Activated CD4-positive, alpha-beta memory T cell treated with anti-CD3 and anti-CD28 coated beads for 36 hours (primary cell): Measurements from ENCODE around the gene CRK. TPM values are rescaled to one million over a fixed set of nuclear protein-coding genes. Genes with fewer than 3 reads are reported as not detected.
A peak's percentile ranks its signal among the peaks of the same experiment; 100 is the strongest.
"Not testable (repeated sequence)": the region's sequence is repeated elsewhere in the genome, so short reads cannot be mapped to it uniquely, and the experiment has no call there.

Experiments used
- CTCF ChIA-PET: fragments of 350-600 bp; sonication (Branson Sonifier 250); formaldehyde crosslinking; loops from one replicate; lab custom pipeline; 2021; ENCODE audit warnings: antibody characterized with exemption, inconsistent platforms; lab: Charles Lee
- POLR2A ChIA-PET: fragments of 350-600 bp; sonication (Branson Sonifier 250); formaldehyde crosslinking; loops from one replicate; lab custom pipeline; 2021; ENCODE audit warnings: antibody characterized with exemption; lab: Charles Lee
- DNase-seq: peaks from one replicate; pipeline ENCODE4 v3.0.0-alpha.2; 2020
- H3K27ac Mint-ChIP-seq: one replicate; pipeline ENCODE4 v1.8.0; 2021; ENCODE audit warnings: mixed read lengths
- H3K27me3 Mint-ChIP-seq: one replicate; pipeline ENCODE4 v1.8.0; 2021; ENCODE audit warnings: mixed read lengths
- H3K36me3 Mint-ChIP-seq: one replicate; pipeline ENCODE4 v1.8.0; 2021; ENCODE audit warnings: mixed read lengths
- H3K4me1 Mint-ChIP-seq: one replicate; pipeline ENCODE4 v1.8.0; 2021; ENCODE audit warnings: low read depth, mixed read lengths
- H3K4me3 Mint-ChIP-seq: one replicate; pipeline ENCODE4 v1.8.0; 2021; ENCODE audit warnings: mild to moderate bottlenecking, mixed read lengths
- H3K9me3 Mint-ChIP-seq: one replicate; pipeline ENCODE4 v1.8.0; 2021; ENCODE audit warnings: mixed read lengths
- intact Hi-C: fragments of 100-400 bp; cut with micrococcal nuclease; formaldehyde crosslinking; loops from one replicate; pipeline ENCODE4 v1.15.1; 2023
- total RNA-seq, 2 experiments: library from RNA; stranded (reverse); gene quantifications; one replicate each; pipeline ENCODE4 v1.2.3, GENCODE V29; 2021

The CRK gene
- total RNA-seq, 2 experiments from 2014 or later, result 14.1 to 17.8 TPM

DNA sequence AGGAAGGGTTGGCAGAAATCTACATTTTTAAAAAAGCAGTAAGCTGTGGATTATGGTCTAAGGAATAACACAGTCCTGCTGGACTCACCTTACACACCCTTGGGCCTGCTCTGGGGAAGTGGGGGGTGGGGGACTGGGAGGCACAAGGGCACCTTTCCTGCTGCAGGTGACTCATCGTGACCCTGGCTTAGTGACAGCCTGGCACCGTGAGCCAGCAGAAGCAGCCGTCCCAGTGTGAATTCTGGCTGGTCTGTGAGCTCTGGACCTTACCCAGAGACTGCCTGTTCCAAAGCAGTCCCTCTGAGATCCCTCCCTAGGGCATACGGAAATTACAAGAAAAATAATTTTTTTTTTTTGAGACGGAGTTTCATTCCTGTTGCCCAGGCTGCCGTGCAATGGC lies 4.2 kb upstream of the CRK start:
- intact Hi-C loops, result no loop called here
- no peak overlapping the region for H3K4me3 Mint-ChIP-seq
- DNase-seq, result peak; percentile 29
- CTCF ChIA-PET, result interaction anchor here (0.6 to 1.1 kb wide), 4 partner anchors 50 to 463 kb away, joined by 3 to 7 read pairs (median 4); partner anchors contain the start of gene WDR81
- POLR2A ChIA-PET, result no interaction called here
- no peak overlapping the region for H3K27ac Mint-ChIP-seq
- H3K4me1 Mint-ChIP-seq, result peaks cover 41% of the 10 kb centered on the region
- peaks cover 4% of the 10 kb centered on the region for H3K36me3 Mint-ChIP-seq
- peaks cover 2% of the 10 kb centered on the region for H3K9me3 Mint-ChIP-seq
- H3K27me3 Mint-ChIP-seq, result peaks cover 10% of the 10 kb centered on the region

DNA sequence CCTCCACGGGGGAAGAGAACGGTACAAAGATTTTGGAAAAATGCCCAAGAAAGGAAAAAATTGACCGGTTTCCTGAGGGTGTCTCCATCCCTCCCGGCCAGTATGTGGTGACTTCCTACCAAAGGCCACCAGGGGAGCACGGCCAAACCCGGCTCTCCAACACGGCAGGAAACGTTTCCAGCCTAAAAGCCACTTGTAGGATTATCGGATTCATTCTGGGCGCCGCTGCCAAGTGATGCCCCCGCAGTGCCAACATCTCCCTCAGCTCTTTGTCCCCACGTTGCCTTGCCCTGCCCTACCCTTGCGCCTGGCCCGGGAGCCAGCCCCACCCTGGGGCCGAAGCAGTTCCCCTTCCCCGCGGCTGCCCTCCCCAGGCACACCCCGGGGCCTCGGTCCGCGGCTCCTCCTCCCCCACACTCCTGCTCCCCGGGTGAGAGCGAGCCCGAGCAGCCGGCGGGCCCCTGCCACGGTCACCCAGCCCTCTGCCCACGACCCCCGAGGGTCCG lies 688 bp downstream of the CRK start:
- DNase-seq, result peak; percentile 62
- intact Hi-C loops, result loop anchor here (5.0 kb wide), 1 partner anchor 93 kb away; no protein-coding TSS in a partner anchor
- no peaks in the 10 kb centered on the region for H3K9me3 Mint-ChIP-seq
- ChIA-PET POLR2A (interaction anchor here (0.7 to 2.1 kb wide), 4 partner anchors 32 to 93 kb away, joined by 4 to 7 read pairs (median 6); partner anchors contain the start of genes INPP5K and YWHAE), CTCF (interaction anchor here (0.9 to 2.3 kb wide), 4 partner anchors 61 to 123 kb away, joined by 3 to 18 read pairs (median 5); partner anchors contain the start of gene INPP5K)
- peaks cover 54% of the 10 kb centered on the region for H3K4me1 Mint-ChIP-seq
- H3K27ac Mint-ChIP-seq, result peak overlapping the region; percentile 88
- peaks cover 4% of the 10 kb centered on the region for H3K27me3 Mint-ChIP-seq
- peak overlapping the region; percentile 85 for H3K4me3 Mint-ChIP-seq
- H3K36me3 Mint-ChIP-seq, result peaks cover 5% of the 10 kb centered on the region

DNA sequence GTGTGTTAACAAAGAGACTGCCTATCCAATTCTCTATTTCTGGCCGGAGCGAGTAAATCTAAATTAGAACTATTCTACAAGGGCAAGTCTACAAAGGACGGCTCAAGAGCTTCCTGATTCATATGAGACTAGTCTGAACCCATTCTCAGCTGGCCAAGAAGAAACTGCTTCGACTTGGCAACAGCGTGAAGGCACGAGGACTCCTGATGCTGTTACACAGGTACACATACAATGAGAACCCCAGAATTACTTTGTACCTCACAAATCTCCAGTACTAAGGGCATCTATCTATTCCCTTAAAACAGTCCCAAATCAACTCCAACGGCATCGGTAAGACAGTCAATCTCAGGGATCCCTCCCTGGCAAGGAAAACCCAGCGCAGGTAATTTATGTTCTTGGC lies 1.5 kb downstream of the CRK start:
- Mint-ChIP-seq H3K36me3 (peaks cover 5% of the 10 kb centered on the region), H3K27ac (peak overlapping the region; percentile 88), H3K27me3 (no peaks in the 10 kb centered on the region), H3K9me3 (no peaks in the 10 kb centered on the region), H3K4me1 (peaks cover 51% of the 10 kb centered on the region), H3K4me3 (peak overlapping the region; percentile 85)
- CTCF ChIA-PET, result interaction anchor here (0.8 to 1.9 kb wide), 4 partner anchors 9 to 122 kb away, joined by 3 to 13 read pairs (median 4); no protein-coding TSS in a partner anchor
- POLR2A ChIA-PET, result no interaction called here
- intact Hi-C loops, result no loop called here
- DNase-seq, result no peak

DNA sequence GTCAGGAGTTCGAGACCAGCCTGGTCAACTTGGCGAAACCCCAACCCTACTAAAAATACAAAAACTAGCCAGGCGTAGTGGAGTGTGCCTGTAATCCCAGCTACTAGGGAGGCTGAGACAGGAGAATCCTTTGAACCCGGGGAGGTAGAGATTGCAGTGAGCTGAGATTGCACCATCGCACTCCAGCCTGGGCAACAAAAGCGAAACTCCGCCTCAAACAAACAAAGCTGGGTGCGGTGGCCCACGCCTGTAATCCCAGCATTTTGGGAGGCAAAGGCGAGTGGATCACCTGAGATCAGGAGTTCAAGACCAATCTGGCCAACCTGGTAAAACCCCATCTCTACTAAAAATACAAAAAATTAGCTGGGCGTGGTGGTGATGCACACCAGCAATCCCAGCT lies 2.3 kb downstream of the CRK start:
- H3K9me3 Mint-ChIP-seq, DNase-seq, H3K27ac Mint-ChIP-seq, H3K4me3 Mint-ChIP-seq, intact Hi-C loops, H3K27me3 Mint-ChIP-seq: not testable (repeated sequence)
- ChIA-PET POLR2A (interaction anchor here (1.2 kb wide), 1 partner anchor 65 kb away, joined by 3 read pairs; no protein-coding TSS in a partner anchor), CTCF (interaction anchor here (0.7 to 1.9 kb wide), 4 partner anchors 53 to 121 kb away, joined by 3 to 13 read pairs (median 4); partner anchors contain the start of gene YWHAE)
- peaks cover 11% of the 10 kb centered on the region for H3K36me3 Mint-ChIP-seq
- peaks cover 60% of the 10 kb centered on the region for H3K4me1 Mint-ChIP-seq

DNA sequence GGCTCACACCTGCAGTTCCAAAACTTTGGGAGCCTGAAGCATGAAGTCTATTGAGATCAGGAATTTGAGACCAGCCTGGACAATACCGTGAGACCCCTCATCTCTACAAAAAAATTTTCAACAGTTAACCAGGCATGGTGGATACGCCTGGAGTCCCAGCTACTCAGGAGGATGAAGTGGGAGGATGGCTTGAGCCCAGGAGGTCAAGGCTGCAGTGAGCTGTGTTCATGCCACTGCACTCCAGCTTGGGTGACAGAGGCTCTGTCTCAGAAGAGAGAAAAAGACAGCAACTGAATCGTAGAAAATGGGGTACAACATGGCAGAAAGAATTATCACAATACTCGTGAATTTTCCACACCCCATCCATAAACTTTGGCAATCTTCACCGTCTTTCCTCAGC lies 3.2 kb downstream of the CRK start:
- H3K4me3 Mint-ChIP-seq, result no peak overlapping the region
- intact Hi-C loops, result no loop called here
- ChIA-PET CTCF (interaction anchor here (0.7 to 1.9 kb wide), 3 partner anchors 52 to 87 kb away, joined by 3 to 13 read pairs (median 3); partner anchors contain the start of gene YWHAE), POLR2A (interaction anchor here (0.5 to 1.2 kb wide), 2 partner anchors 36 to 64 kb away, joined by 3 read pairs; no protein-coding TSS in a partner anchor)
- H3K36me3 Mint-ChIP-seq, result peaks cover 11% of the 10 kb centered on the region
- no peak for DNase-seq
- H3K27ac Mint-ChIP-seq, result no peak overlapping the region
- H3K27me3 Mint-ChIP-seq, result no peaks in the 10 kb centered on the region
- H3K9me3 Mint-ChIP-seq, result no peaks in the 10 kb centered on the region
- H3K4me1 Mint-ChIP-seq, result peaks cover 63% of the 10 kb centered on the region

DNA sequence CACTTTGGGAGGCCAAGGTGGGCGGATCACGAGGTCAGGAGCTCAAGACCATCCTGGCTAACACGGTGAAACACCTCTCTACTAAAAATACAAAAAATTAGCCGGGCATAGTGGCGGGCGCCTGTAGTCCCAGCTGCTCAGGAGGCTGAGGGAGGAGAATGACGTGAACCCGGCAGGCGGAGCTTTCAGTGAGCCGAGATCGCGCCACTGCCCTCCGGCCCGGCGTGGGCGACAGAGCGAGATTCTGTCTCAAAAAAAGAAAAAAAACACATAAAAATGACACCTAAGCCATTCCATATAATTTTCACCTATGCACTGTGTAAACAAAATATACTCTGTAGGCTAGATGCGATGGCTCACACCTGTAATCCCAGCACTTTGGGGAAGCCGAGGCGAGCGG lies 5.8 kb downstream of the CRK start:
- H3K27me3 Mint-ChIP-seq, H3K27ac Mint-ChIP-seq, H3K9me3 Mint-ChIP-seq, POLR2A ChIA-PET, DNase-seq, intact Hi-C loops, H3K4me3 Mint-ChIP-seq, CTCF ChIA-PET: not testable (repeated sequence)
- H3K36me3 Mint-ChIP-seq, result peaks cover 11% of the 10 kb centered on the region
- peaks cover 67% of the 10 kb centered on the region for H3K4me1 Mint-ChIP-seq

DNA sequence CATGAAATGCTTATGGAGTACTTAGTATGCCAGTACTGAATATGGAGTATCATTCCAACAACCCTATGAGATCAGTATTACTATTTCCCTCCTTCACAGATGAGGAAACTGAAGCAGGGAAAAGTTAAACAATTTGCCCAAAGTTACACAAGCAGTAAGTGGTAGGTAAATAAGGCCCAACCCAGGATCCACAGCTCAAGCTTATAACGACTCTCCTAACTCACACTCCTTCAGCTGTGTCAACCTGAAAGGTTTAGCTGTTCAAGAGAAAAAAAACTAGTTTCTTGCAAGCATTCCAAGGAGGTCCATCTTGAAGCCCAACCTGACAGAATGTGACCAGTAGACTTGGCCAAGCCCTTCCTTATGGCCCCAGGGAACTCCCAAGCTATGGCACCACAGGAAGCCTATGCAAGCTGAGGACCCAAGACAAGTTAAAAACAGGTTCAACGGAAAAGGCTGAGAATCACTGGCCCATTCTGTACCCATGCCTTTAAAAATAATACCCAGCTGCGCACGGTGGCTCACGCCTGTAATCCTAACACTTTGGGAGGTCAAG lies 6.5 kb downstream of the CRK start:
- Mint-ChIP-seq H3K36me3 (peaks cover 8% of the 10 kb centered on the region), H3K9me3 (no peaks in the 10 kb centered on the region), H3K4me1 (peaks cover 64% of the 10 kb centered on the region), H3K4me3 (no peak overlapping the region), H3K27me3 (no peaks in the 10 kb centered on the region), H3K27ac (no peak overlapping the region)
- intact Hi-C loops, result no loop called here
- DNase-seq, result no peak
- ChIA-PET POLR2A (no interaction called here), CTCF (interaction anchor here (1.9 kb wide), 1 partner anchor 117 kb away, joined by 4 read pairs; no protein-coding TSS in a partner anchor)

DNA sequence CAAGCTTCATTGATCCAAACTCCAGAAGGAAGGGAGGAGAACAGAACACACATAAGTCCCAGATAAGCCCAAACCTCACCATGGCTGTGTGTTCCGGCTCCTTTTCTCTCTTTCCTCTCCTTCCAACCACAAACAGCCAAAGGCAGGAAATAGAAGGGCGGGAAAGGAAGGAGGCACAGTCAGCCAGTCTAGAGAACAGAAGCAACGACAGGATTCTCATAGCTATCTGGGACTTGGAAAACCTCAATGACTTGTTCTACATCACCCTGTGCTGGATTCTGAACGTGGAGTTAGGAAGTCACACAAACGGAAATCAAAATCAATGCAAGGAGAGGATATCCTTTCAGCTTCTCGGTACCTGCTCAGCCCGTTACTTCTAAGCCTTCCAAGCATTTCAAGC lies 9.0 kb downstream of the CRK start:
- DNase-seq, result no peak
- no peak overlapping the region for H3K27ac Mint-ChIP-seq
- ChIA-PET CTCF (no interaction called here), POLR2A (no interaction called here)
- H3K4me3 Mint-ChIP-seq, result no peak overlapping the region
- intact Hi-C loops, result no loop called here
- H3K36me3 Mint-ChIP-seq, result peaks cover 6% of the 10 kb centered on the region
- H3K9me3 Mint-ChIP-seq, result no peaks in the 10 kb centered on the region
- H3K27me3 Mint-ChIP-seq, result no peaks in the 10 kb centered on the region
- peaks cover 42% of the 10 kb centered on the region for H3K4me1 Mint-ChIP-seq

DNA sequence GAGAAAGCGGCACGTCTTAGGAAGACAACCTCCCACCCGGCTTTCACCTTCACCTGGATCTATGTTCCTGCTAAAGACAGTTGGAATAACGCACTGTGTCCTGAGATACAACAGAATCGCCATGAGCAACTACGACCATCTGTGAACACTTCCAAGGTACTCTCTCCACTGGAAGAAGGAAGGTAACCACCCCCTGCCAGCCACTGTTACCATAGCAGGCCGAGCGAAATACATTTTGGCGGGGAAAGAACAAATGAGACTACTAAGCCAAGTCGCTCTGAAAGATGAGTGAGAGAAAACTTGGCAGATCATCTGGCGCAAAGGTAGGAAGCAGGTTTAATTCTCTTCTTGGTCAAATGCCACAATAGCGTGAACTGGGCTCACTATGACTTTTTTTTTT lies 9.8 kb downstream of the CRK start:
- H3K27ac Mint-ChIP-seq, result no peak overlapping the region

DNA sequence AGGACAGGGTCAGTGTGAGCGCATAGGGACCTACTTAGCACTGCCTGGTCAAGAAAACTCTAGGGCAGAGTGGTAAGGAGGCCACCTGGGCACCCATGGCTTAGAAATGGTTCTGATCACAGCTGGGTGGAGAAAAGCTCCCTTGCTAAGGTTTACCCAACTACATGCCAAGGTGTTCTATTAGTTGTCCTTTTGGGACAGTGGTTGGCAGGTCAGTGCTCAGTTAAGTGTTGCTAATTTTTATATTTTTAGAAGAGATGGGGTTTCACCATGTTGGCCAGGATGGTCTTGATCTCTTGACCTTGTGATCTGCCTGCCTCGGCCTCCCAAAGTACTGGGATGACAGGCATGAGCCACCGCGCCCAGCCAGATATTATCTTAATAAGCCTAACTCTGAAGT lies 10.3 kb downstream of the CRK start:
- DNase-seq, POLR2A ChIA-PET, intact Hi-C loops, H3K4me3 Mint-ChIP-seq, H3K27me3 Mint-ChIP-seq, H3K27ac Mint-ChIP-seq, H3K9me3 Mint-ChIP-seq, CTCF ChIA-PET, H3K36me3 Mint-ChIP-seq: not testable (repeated sequence)
- peaks cover 35% of the 10 kb centered on the region for H3K4me1 Mint-ChIP-seq

More for the DNA sequence above, 9.8 kb downstream of the CRK start:
- Mint-ChIP-seq H3K27me3 (no peaks in the 10 kb centered on the region), H3K4me3 (no peak overlapping the region), H3K4me1 (peaks cover 36% of the 10 kb centered on the region), H3K9me3 (no peaks in the 10 kb centered on the region), H3K36me3 (peaks cover 6% of the 10 kb centered on the region)
- intact Hi-C loops, result no loop called here
- ChIA-PET CTCF (no interaction called here), POLR2A (no interaction called here)
- DNase-seq, result no peak

DNA sequence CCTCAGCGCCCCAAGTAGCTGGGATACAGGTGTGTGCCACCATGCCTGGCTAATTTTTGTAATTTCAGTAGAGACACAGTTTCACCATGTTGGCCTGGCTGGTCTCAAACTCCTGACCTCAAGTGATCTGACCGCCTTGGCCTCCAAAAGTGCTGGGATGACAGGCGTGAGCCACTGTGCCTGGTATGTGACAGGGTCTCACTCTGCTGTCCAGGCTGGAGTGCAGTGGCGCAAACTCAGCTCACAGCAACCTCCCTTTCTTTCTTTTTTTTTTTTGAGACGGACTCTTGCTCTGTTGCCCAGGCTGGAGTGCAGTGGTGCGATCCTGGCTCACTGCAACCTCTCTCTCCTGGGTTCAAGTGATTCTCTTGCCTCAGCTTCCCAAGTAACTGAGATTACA lies 13.3 kb downstream of the CRK start:
- H3K4me1 Mint-ChIP-seq, result peaks cover 17% of the 10 kb centered on the region
- H3K9me3 Mint-ChIP-seq, H3K27me3 Mint-ChIP-seq, POLR2A ChIA-PET, H3K4me3 Mint-ChIP-seq, CTCF ChIA-PET, H3K27ac Mint-ChIP-seq, DNase-seq, H3K36me3 Mint-ChIP-seq, intact Hi-C loops: not testable (repeated sequence)

DNA sequence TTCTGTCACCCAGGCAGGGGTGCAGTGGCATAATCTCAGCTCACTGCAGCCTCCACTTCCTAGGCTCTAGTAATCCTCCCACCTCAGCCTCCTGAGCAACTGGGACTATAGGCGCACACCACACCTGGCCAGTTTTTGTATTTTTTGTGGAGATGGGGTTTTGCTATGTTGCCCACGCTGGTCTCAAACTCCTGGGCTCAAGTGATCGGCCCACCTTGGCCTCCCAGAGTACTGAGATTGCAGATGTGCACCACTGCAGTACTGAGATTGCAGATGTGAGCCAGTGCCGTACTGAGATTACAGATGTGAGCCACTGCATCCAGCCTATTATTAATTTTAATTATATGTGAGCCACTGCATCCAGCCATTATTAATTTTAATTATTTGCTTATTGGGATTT lies 13.8 kb downstream of the CRK start:
- POLR2A ChIA-PET, result no interaction called here
- CTCF ChIA-PET, result no interaction called here
- no peaks in the 10 kb centered on the region for H3K27me3 Mint-ChIP-seq
- intact Hi-C loops, result no loop called here
- H3K9me3 Mint-ChIP-seq, result no peaks in the 10 kb centered on the region
- H3K36me3 Mint-ChIP-seq, result no peaks in the 10 kb centered on the region
- H3K4me3 Mint-ChIP-seq, result no peak overlapping the region
- peaks cover 14% of the 10 kb centered on the region for H3K4me1 Mint-ChIP-seq
- no peak for DNase-seq
- no peak overlapping the region for H3K27ac Mint-ChIP-seq
